Measurements from ENCODE around the gene RSPO1.
A peak's percentile ranks its signal among the peaks of the same experiment; 100 is the strongest.
"Not testable (repeated sequence)": the region's sequence is repeated elsewhere in the genome, so short reads cannot be mapped to it uniquely, and the experiment has no call there.

The RSPO1 gene

DNA sequence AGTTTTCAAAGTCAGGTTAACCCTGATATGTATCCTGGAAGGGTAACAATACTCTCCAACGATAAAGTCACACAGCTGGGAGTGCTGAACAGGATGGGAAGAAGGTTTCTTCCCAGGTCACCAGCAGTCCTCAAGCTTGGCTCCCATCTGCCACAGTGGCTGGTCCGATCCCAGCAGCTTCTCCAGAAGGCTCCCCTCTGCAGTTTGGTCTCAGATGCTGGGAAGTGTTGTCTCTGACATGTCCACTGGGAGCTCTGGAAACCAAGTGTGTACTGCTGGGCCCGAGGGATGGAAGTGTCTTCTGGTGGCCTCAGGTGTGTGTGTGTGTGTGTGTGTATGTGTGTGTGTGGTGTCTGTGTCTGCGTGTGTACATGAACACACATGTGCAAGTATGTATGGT, 22.5 kb downstream of the RSPO1 start:
- no peak for DNase-seq

DNA sequence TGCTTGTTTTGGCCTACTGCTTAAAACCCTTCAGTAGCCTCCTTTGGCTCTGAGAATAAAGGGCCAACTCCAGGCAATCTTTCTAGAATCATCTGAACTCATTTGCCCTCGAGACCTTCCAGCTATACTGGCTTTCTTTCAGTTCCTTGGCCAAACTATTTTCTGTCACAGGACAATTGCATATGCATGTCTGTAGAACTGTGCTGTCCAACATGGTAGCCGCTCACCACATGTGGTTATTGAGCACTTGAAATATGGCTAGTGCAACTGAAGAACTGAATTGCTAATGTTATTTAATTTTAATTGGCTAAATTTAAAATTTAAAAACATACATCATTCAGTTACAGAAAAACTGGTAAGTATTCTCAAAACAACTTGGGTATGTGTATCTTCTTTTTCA, 24.7 kb downstream of the RSPO1 start:
- DNase-seq: no peak

DNA sequence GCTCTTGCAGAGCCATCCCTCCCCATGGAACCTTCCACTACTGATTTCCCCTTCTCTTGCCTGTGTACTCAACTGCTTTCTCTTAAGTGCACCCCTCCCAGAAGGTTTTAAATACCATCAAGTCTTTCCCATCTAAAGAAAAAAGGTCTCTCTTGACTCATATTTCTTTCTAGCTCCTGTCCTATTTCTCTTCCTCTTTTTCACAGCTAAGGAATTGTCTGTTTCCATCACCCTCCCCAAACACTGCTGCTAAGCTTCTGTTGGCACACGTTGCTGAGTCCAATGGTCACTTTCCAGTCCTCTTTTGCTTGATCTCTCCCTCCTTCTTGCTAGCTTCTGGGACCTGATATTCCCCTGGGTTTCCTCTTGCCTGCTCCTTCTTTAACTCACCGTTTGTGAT, 25.7 kb downstream of the RSPO1 start:
- DNase-seq: no peak

DNA sequence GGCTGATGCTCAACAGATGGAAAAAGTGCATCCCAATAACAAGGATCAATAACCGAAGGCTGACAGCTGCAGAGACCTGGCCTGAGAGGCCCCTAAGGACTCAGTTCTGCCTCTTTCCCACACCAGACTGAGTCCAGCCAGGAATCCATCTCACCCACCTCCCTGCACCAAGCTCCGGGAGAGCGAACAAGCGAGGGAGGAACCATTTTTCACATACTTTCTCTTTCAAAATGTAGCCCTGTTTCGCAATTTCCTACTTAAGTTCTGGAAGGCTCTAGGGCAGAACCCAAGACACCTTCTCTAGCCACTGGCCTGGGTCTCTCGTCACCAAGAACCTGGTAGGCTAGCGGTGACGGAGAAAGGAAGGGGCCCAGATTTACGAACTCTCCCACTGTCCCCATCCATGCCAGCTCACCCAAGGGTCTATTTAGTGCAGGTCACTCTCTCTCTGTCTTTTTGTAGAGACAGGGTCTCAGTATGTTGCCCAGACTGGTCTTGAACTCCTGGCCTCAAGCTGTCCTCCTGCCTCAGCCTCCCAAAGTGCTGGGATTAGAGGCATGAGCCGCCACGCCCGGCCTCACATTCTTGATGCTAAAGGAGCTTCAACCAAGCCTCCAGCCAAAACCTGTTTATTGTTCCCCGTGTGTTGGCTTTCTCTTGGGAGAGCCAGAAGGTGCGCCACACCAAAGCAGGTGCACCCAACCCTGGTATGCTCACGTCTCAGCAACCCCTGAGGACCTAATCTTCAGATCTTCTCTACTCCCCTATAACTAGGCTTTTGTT, 28.0 kb downstream of the RSPO1 start:
- peak; percentile 70 for DNase-seq

DNA sequence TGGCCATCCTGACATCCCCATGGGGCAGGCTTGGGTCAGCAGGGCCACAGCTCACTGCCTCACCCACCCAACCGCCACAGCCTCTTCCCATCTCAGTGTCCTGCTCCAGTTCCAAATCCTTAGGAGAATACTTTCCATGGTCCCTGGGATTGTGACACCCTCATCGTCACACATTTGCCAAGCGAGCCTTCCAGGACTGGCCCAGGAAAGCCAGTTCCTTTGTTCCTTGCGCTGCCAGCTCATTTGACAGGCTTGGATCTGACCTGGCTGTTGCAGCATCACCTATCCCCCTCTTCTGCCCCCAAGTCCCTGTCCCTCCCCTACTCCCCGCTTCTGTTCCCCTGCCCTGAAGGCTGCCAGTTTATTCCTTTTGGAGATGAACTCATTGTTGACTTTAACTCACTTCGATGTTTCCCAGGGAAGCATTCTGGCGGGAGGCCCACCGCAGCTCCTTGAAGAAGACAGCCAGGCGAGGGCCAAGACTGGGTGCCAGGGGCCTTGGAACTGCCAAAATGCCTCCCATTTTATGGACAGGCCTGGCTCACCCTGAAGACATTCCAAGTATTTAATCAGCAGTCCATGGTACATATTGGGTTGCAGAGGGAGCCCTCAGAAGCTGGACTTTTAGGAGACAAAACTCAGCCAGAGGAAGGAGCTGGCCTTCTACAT, 28.8 kb downstream of the RSPO1 start:
- DNase-seq: no peak

DNA sequence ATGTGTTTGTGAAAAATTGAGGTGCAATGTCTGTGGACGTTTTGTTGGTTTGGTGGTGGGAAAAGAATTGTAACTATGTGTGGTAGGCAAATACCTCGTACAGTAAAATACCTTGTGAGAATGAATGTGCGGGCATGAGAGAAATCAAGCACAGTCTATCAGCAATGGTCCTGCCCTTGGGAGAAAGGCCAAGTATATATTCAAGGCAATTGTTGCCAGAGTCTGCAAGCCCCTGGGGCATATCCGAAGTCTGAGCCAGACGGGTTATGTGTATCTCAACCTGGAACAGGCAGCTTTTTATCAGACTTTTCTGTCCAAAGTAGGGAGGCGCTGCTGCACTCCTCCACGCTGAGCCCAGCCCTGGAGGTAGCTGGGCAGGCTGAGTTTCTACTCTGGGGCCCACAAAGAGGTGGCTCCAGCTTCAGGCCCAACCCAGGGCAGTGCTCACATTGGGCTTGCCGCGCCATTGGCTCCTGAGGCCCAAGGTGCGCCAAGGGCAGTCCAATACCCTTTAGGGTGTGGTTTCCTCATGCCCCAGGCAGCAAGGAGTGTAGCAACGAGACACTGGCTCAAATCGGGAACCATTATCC, 29.5 kb downstream of the RSPO1 start:
- no peak for DNase-seq

DNA sequence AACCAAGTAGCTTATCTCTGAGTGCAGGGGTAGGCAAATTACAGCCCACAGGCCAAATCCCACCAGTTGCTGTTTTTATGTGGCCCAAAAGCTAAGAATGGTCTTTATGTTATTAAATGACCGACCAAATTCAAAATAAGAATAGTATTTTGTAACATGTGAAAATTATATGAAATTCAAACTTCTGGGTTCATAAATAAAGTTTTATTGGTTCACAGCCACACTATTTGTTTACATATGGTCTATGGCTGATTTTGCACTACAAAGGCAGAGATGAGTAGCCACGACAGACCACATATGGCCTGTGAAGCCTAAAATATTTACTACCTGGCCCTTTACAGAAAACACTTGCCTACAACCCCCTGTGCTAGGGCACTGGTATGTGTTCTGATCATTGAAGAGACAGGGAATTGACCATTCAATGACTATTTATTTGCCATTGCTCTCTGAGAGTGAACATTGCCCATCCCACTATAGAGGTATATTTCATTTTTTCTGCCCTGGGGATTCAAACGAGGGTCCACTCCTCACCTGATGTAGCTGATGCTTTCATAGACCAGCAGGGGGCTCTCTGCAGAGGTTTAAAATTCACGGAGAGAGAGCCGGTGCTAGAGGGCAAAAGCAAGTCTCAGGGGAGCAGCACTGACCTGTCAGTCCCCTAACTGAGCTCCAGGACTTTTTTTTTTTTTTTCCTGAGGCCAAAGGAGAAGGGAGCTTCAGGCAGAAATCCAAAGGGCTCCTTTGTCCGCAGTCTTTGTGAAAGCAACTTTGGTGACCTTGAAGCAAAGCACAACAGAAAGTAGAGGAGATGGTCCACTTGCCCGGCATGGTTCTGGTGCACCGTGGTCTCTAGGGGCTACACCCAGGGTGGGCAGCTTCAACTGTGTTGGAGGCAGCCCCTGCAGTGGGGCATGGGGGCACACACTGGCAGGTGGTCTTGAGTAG, 31.7 kb downstream of the RSPO1 start:
- peak; percentile 54 for DNase-seq

DNA sequence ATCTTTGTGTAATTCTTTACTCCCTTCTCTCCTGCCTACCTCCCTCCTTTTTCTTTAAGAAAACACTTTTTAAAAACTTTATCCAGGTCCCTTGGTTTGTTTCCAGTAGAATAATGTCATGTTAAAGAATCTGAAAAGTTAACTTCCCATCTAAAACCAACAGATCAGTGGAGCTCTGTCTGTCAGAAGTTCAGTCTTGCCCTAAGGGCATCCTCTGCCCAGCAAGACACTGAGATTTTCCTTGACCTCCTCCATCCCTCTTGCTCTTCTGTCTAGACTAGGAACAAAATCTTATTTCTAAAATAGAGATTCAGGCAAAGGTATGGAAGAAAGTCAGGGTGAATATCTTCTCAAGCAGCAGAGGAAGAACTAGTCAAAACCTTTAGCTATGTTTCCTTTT, 33.3 kb downstream of the RSPO1 start:
- DNase-seq: no peak

DNA sequence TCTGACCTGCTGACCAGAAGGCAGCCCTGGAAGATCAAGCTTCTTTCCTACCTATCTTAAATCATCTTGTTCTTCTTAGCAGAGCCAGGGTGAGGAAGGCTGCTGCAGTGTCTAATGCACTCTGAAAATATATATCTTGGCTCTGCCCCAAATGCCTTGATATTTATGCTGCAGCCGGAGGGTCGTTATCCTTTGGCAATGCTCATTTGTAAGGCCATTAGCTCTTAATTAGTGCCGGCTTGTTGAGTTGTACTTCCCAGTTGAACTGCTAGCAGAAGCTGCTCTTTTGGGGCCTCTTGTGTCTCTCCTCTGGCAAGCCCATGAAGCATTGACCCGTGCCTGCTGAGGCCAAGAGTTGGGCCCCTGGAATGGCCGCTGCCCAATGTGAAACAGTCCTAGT, 34.8 kb downstream of the RSPO1 start:
- DNase-seq: no peak

DNA sequence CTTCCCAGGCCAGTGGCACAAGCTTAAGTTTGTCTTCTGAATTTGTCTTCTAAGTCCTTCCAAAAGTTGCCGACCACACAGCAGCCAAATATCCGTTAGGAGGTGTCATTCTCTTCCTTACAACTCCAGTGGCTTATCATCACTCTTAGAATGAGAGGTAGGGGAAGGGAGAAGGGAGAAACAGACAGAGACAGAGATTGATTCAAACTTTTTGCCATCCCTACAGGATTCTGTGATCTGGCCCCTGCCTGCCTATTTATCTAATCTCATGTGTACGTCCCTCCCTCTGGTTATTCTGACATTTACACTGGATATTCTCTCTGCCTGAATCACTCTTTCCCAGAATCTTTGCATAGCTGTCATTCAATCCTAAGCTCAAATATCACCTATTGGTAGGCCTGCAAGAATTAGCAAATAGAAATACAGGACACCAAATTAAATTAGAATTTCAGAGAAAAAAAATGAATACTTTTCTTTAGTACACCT, 38.5 kb downstream of the RSPO1 start:
- DNase-seq: no peak

DNA sequence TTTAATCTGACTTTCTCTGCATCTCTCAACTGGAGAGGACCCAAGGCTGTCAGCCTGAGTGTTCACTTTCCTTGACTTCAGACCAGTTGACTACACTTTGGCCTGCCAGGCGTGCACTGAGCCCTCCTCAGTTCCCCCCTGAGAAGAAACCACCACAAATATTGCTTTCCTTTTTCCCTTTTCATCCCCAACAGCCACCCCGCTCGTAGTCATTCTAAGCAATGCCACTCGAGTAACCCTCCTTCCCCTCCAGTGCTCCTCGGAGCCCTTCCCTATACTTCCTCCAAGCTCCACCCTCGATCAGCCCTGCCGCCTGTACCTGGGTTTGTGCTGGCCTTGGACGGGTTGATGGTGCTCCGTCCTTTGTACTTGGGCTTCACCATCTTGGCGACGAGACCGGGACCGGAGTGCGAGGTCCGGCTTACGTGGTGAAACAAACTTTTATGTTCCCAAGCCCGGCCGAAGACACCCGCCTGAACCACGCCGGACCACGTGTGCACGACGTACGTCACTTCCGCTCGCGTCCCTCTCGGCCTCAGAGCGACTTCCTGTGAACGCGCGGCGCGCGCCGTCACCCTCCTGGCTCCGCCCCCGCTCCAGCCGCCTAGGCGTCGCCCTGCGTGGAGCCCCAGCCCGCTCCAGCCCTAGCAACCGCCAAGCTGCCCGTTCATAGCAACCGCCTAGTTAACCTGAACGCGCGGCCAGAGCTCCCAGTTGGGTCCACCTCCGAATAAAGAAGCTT, 39.1 kb downstream of the RSPO1 start, which contains the start of gene GNL2:
TSS of gene GNL2 (minus strand) at position 498 of the 742 bp plus-strand sequence. CDS start at position 383, 115 bp downstream.
- DNase-seq: peak; percentile 99

DNA sequence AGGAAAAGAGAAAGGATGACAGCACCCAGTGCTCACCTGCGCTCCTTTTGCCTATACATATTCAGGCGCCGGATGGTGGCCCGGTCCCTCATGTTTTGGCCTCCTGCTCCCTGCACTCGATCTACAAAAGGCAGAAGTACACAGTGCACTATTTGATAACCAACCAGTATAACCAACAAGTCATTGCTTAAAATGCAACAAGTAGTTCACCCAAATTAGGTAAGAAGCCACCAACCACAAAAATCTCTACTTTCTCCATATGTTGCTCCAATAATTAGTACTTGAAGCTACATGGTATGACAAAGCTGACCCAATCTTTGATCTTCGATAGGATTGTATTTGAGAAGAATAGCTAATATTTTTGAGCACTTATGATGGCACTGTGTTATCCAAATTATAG, 41.0 kb downstream of the RSPO1 start:
- no peak for DNase-seq

DNA sequence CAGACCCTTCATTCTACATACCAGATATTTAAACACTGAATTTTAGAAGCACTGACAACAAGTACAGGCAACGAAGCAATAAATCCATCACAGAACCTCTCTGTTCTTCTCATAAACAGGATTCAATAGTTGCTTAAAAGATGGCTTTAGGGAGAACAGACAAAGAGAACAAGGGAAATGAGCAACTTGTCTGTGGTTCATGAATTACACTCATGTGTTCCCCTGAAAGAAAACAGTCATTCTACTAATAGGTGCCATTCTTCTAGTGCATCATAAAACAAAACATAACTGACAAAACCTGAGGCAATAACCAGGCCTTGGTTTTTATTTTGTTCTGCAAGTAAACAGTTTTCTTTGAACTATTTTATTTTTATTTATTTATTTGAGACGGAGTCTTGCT, 45.8 kb downstream of the RSPO1 start:
- no peak for DNase-seq

DNA sequence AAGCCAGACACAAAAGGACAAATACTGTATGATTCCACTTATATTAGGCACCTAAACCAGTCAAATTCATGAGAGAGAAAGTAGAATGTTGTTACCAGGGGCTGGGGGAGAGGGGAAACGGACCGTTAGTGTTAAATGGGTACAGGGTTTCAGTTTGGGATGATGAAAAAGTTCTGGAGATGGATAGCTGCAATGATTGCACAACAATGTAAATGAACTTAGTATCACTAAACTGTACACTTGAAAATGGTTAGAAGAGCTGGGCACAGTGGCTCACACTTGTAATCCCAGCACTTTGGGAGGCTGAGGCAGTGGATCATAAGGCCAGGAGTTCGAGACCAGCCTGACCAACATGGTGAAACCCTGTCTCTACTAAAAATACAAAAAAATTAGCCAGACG, 50.1 kb downstream of the RSPO1 start:
- DNase-seq: not testable (repeated sequence)

DNA sequence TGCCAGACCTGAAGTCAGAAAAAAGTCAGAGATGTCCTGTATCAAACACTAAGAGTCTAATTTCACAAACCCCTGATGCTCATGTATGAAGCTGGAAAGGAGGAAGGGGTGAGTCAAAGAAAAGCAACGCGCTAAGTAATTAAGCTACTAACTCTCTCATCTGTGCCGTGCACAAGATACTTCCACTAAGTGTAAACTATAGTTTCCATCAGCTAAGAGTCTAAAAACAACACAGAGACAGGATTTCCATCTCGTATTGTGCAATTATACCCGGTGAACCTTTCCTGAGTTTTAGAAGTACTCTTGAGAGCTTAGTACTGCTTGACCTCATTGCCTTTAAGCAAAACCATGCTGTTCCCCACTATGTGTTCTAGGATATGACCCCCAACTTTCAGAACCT, 59.0 kb downstream of the RSPO1 start:
- DNase-seq: no peak

DNA sequence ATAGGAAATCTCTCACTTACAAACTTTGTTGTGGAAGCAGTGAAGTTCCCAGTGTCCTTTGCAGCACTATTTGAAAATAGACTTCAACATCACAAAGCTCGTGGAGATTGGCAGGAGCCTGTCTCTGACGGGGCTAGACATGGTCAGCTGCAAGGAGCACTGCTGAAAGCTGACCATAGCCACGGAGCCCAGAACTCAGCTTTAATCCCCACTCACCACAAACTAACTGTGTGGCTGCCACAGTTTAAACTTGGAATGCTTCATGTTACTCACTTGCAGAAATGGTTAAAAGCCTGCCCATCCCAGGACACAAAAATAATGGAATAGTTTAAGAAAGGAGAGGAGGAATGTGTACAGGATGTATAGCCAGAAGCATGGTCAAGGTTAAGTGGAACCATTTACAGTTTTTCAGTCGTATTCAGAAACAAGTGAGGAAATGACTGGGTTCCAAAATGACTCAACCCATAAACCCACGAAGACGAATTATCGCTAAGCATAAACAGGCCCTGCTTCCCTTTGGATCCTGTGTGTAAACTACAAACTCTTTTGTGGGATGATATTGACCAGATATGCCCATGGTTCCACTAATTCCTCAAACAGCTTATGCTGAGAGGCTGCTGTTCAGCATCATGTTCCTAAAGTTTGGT, 59.7 kb downstream of the RSPO1 start:
- no peak for DNase-seq

DNA sequence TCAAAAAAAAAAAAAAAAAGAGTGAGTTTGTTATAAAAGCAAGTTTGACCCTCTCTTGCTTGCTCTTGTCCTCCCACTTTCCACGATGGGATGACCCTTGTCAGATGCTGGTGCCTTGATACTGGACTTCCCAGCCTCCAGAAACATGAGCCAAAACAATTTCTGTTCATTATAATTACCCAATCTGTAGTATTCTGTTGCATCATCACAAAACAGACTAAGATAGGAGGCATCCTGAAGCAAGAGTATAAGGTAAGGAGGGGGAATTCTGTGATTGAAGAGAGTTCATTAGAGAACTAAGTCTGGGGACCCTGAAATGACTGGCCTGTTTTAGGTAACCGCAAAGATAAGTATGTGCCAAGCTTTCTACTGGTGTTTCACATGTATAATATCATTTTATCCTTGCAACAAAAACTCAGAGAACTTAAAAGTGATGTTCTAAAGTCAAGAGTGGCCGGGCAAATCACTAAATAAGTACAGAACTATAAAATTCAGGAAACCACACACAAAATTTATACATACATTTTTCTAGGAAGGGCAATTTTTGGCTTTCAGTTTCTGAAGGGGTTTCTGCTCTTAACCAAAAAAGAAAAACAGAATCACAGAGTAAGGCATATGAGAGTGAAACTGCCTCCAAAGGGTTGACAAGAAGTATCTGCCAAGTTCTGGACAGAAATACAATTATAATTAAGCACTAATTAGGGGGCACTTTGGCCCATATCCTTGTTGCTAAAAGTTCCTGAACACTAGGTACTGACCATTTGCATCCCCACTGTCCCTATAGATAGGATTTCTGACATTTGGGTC, 64.0 kb downstream of the RSPO1 start:
- DNase-seq: no peak

DNA sequence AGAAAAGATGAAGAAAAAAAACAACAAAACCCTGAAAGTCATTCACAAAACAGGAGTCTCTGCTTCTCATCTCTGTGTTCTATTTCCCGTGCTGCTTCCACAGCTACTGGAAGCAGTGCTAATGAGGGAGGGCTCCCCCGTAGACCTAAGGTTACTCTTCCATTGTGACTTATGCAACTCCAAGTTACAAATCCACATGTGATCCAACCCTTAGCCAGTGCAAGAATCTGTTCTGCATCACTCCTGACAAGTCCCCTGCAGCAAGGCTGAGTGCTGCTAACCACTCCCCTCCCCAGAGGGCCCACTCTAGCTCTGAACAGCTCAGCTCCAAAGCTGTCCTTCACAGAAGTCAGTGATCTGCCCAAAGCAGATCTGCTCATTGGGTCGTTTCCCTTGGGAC, 67.7 kb downstream of the RSPO1 start:
- DNase-seq: no peak

DNA sequence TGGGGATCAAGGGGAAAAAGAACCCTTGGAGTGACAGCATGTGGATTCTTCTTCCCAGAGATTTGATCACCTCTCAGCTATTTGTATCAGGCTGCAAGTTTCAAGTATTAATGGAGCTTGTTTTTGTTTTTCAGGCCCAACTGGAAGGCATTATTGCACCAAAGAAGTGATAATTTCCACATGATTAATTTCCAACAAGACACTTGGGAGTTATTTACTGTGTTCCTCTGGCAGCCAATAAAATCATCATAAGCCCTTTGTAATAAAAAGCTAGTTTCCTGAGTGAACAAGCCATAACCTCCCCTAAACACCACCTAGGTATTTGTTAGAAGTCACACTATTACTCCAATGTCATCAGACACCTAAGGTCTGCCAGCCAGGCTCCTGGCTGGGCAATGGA, 69.8 kb downstream of the RSPO1 start:
- DNase-seq: no peak

DNA sequence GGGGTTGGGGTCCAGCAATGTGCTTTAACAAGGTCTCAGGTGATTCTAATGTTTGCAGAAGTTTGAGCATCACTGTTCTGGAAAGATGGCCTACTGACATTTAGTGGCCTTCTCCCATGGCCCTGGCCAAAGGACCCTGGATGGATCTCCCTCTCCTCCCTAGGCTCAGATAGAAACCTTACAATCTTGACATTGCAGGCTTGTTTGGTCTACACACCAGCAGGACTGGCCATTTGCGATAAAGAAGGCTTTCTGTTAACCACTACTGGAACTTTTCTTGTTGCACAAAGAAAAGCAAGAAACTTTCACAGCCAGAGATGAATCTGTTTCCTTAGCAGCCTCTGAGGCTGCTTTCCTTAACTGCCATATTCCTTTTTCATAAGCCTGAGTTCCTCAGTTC, 71.7 kb downstream of the RSPO1 start:
- no peak for DNase-seq

All from suppressor macrophage treated with lipopolysaccharide for 4 hours (primary cell).